ENCODE measurements around the gene RNASEL.
"Not testable (repeated sequence)": the region's sequence is repeated elsewhere in the genome, so short reads cannot be mapped to it uniquely, and the experiment has no call there.

Gene RNASEL

DNA sequence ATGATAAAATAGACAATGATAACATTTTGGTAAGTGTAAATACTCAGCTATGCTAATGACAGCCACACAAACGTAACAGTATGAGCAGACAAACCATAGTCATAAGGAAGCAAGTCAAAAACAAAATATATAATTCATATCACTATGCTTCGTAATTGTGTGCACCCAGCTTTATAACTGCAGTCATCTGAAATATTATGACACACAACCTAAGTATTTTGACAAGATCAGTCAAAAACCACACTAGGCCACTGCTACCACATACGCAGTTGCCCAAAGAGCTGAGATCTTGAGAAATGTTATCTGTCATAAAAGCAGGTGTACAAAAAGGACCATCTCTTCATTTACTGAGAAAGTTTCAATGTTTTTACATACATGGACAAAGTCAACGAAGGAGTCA, 26.0 kb downstream of the RNASEL start:
- DNase-seq (ENCODE audit: low spot score), result no peak

DNA sequence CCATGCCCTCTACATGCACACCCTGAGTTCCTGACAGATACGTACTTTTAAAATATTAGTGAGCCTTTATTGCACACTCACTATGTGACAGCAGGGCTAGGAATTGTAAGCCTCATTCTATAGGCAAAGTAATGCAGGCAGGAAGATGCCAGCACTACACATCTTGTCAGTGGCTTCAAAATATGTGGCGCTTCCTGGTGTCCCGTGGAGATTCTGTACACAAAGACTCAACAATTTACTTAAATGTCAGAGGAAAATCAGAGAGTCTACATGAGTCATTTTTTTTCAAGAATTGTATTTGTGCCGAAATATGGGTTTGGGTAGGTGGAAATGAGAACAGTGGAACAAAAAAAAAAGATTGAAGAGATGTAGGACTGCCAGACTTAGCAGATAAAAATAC, 27.6 kb downstream of the RNASEL start:
- DNase-seq (ENCODE audit: low spot score), result no peak

DNA sequence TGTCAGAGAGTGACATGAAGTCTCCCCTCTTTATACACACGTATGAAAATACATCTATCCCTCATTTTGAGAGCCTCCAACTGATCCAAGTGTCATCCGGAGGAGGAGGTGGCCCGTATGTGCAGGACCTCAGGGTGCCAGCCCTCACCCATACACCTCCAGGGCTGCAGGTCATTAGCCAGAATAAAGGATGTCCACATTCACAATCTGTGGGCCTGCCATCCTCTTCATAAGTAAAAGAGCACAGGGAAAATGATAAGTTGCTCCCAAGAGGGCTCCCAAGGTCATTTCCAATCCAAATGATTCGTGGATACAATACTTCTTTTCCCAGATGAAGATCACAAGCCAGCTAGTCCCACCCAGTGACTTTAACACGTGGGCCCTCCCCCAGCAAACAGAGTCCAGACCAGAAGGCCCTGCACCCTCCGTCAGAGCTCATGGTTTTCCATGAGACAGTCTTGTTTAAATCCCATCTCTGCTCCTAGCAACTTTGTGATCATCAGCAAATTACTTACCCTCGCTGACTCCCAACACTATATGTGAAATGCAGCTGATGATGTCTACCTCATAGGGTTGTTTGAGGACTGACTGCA, 28.6 kb downstream of the RNASEL start:
- no peak for DNase-seq (ENCODE audit: low spot score)

DNA sequence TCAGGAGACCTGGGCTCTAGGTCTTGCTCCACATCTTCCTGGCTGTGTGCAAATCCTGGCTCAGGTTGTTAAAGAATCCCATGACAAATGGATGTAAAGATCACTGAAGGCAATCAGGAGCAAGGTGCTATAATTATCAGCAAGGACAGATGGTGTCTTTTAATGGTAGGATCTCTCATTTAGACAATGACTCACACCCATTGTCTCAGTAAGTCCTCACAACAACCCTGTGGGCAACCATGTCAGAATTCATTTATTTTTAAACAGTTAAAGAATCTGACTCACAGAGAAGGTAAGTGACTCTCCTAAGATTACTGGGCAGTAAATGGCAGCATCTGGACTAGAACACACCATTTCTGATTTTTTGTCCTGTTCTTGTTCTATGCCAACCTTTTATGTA, 32.8 kb downstream of the RNASEL start:
- no peak for DNase-seq (ENCODE audit: low spot score)

DNA sequence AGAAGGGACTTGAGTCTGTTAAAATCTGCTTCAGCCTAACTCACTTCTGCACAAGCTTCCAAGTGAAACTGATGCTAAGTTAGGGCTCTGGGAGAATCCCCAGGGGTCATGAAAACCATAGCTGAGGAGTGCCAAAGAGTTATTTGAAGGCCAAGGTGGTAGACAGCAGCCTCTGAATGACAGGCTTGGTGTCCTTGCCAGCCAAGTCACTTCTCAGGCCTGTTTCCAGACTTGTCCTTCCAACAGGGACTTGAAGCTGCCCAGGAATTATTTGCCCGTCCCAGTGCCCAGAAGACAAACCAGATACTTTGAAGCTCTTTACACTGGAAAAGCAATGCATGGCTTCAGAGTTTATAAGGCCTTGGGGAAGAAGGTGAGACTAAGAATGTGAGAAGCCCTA, 33.6 kb downstream of the RNASEL start:
- DNase-seq (ENCODE audit: low spot score), result no peak

DNA sequence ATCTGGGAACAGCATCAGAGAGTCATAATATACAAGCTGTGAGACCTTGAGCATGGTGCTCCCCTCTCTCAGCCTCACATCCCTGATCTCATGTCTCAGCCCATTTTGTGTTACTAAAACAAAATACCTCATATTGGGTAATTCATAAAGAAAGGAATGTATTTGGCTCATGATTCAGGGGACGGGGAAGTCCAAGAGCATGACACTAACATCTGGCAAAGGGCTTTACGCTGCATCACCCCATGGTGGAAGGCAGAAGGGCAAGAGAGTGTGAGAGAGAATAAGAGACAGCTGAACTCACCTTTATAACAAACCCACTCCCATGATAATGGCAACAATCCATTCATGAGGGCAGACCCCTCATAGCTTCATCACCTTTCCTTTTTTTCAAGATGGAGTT, 36.5 kb downstream of the RNASEL start:
- DNase-seq (ENCODE audit: low spot score), result no peak

DNA sequence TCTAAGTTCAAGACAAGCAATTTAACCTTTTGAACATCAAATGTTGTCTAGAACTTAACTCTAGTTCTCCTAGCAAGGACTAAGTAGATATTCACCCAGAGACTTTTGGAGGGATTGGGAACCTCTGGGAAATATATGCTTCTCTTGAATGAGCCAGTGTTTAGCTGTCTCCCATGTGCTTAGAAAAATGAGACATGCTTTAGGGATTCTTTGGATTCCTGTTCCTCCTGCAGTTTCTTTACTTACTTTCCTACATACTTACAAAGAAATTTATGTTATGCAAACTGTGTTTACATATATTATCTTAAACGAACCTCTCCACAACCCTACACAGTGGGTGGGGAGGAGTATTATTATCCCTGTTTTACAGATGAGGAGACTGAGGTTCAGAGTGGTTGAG, 39.2 kb downstream of the RNASEL start:
- no peak for DNase-seq (ENCODE audit: low spot score)

DNA sequence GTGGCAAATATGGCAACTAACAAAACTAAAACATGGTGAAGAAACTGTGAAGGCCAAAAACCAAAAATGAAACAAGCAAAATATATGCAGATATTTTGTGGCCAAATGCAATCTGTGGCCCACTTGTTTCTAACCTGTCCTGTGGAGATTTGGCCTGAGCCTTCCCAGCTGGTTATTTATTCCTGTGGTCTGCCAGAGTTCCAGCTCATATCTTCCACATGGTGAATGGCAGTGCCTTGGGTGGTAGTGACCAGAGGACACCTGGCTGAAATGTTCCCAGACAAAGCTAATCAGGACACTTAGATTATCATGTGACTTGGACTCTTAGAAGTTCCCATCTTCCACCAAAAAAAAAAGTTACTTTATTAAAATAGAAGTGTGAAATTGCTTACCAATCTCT, 39.7 kb downstream of the RNASEL start:
- no peak for DNase-seq (ENCODE audit: low spot score)

DNA sequence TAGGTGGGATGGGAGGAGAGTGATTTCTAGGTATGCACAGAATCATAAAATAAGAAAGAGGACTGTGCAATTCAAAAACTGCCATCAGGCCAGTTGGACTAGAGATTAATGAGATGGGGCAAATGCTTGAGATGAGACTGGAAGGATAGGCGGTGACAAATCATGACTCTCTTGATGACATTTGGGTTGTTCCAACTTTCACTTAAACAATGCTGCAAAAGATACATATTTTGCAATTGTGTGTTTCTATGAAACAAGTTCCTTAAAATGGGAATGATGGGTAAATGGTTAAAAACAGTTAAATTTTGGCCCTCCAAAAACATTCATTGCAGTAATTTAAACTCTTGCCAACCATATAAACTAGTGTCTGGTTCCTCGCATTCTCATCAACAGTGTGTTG, 55.2 kb downstream of the RNASEL start:
- DNase-seq (ENCODE audit: low spot score), result no peak

DNA sequence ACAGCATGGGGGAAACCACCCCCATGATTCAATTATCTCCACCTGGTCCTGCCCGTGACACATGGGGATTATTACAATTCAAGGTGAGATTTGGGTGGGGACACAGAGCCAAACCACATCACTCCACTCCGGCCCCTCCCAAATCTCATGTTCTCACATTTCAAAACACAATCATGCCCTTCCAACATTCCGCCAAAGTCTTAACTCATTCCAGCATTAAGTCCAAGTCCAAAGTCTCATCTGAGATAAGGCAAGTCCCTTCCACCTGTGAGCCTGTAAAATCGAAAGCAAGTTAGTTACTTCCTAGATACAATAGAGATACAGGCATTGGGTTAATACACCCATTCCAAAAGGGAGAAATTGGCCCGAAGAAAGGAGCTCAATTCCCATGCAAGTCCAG, 60.9 kb downstream of the RNASEL start:
- not testable (repeated sequence) for DNase-seq (ENCODE audit: low spot score)

DNA sequence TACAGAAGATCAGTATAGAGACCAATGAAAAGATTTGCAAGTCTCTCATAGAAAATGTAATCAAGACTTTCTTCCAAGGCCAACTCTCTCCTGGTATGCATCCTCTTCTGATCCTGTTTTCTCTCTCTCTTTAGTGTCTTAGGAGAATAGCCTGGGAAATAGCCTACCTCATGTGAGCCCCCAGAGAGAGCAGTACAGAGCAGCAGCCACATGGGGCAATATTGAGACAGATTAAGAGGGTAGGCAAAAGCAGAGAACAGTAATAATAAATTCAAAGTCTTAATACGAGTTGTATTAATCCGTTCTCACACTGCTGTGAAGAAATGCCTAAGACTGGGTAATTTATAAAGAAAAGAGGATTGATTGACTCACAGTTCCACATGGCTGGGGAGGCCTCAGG, 61.4 kb downstream of the RNASEL start:
- no peak for DNase-seq (ENCODE audit: low spot score)

DNA sequence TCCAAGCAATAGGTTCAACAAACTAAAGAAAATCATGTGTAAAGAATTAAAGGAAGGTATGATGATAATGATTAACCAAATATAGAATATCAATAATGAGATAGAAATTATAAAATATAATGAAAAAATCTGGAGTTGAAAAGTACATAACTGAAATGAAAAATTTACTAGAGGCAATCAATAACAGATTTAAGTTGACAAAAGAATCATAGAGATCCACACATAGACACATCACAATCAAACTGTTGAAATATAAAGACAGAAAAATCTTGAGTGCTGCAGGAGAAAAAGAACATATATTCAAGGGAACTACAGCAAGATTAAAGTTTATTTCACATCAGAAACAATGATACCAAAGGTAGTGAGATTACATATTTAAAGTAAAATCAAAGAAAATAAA, 63.7 kb downstream of the RNASEL start:
- DNase-seq (ENCODE audit: low spot score), result no peak

Measured in AG20443 (cell line).